Stimulated activated CD8-positive, alpha-beta memory T cell treated with anti-CD3 and anti-CD28 coated beads, Interleukin-4, amount 100 ng/mL, for 24 hours (primary cell): Measurements from ENCODE around the gene DEF6.
A peak's percentile ranks its signal among the peaks of the same experiment; 100 is the strongest.
"Not testable (repeated sequence)": the region's sequence is repeated elsewhere in the genome, so short reads cannot be mapped to it uniquely, and the experiment has no call there.

Source experiments
- DNase-seq: peaks from one replicate; pipeline ENCODE4 v3.0.0-alpha.2; 2020; ENCODE audit warnings: low read depth

DEF6 gene

GRCh38 chr6:35280903-35281302, 16.7 kb upstream of the DEF6 start:
- DNase-seq, result no peak

GRCh38 chr6:35282472-35282871, 15.1 kb upstream of the DEF6 start:
- no peak for DNase-seq

GRCh38 chr6:35283361-35283760, 14.3 kb upstream of the DEF6 start:
- no peak for DNase-seq

- DNase-seq, result no peak
These were observed 9.8 kb upstream of the DEF6 start for GRCh38 chr6:35287671-35288396.

GRCh38 chr6:35288834-35289233, 8.8 kb upstream of the DEF6 start:
- DNase-seq, result no peak

- no peak for DNase-seq
These were observed 6.1 kb upstream of the DEF6 start for GRCh38 chr6:35291491-35291890.

- no peak for DNase-seq
These were observed 5.1 kb upstream of the DEF6 start for GRCh38 chr6:35292494-35292893.

- DNase-seq, result no peak
These were observed 3.9 kb upstream of the DEF6 start for GRCh38 chr6:35293681-35294080.

GRCh38 chr6:35294308-35294945, 3.2 kb upstream of the DEF6 start:
- DNase-seq, result peak; percentile 19

GRCh38 chr6:35295036-35295435, 2.6 kb upstream of the DEF6 start:
- DNase-seq, result no peak

GRCh38 chr6:35295521-35296315, 1.9 kb upstream of the DEF6 start:
- no peak for DNase-seq

- no peak for DNase-seq
These were observed 552 bp upstream of the DEF6 start for GRCh38 chr6:35296931-35297600.

GRCh38 chr6:35298625-35299140, 1.1 kb downstream of the DEF6 start:
- no peak for DNase-seq

- no peak for DNase-seq
These were observed 2.1 kb downstream of the DEF6 start for GRCh38 chr6:35299674-35300073.

GRCh38 chr6:35300848-35301247, 3.2 kb downstream of the DEF6 start:
- no peak for DNase-seq

- DNase-seq, result peak; percentile 76
These were observed 5.1 kb downstream of the DEF6 start for GRCh38 chr6:35302604-35303241.

- DNase-seq, result no peak
These were observed 6.7 kb downstream of the DEF6 start for GRCh38 chr6:35304299-35304698.

- no peak for DNase-seq
These were observed 7.5 kb downstream of the DEF6 start for GRCh38 chr6:35305117-35305516.

- not testable (repeated sequence) for DNase-seq
These were observed 9.5 kb downstream of the DEF6 start for GRCh38 chr6:35307138-35307537.

GRCh38 chr6:35308543-35308942, 10.9 kb downstream of the DEF6 start:
- not testable (repeated sequence) for DNase-seq

GRCh38 chr6:35309611-35310264, 12.1 kb downstream of the DEF6 start:
- no peak for DNase-seq
